ENCODE results near the gene COL5A1.

The COL5A1 gene

DNA sequence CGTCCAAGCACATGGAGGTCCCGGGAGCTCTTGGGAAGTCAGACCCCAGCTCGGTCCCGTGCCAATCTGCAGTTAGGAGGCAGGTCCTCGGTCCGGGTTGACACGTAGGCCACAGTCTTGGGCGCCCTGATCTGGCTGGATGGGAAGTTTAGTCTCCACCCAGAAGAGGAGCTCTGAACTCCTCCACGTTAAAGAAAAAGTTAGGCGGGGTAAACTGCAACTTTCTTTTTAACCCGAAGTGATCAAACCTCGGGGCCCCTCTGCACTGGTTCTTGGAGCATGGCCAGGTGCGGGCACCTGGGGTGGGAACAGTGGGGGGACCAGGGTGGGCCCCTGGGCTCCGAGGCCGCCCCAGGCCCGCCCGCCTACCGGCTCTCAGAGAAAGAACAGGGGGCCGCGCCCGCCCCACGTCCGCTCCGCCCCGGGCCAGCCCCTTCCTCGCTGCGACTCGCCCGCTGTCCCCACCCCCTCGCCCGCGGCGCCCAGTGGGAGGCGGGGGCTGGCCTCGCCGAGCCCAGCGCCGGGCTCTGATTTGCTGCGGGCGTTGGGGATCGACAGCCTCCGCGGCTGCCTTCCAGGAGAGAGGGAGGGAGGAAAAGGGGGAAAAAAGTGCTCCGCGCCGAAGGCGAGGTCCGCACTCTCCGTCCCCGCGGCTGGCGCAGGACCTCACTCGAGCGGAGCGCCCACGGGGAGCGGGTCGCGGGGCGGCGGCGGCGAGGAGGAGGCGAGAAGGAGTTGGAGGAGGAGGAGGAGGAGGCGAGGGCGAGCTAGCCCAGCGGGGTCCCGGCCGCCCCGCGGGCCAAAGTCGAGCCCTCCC, at the start of gene COL5A1:
Gene COL5A1 (plus strand): TSS at position 631 of the 817 bp plus-strand sequence. CDS start 385 bp downstream, outside the sequence.
- DNase-seq (ENCODE audit: low read depth), result peak; percentile 92

GRCh38 chr9:134592018-134592818, 49.4 kb upstream of the COL5A1 start:
- DNase-seq (ENCODE audit: low read depth), result peak; percentile 89

- no peak for DNase-seq (ENCODE audit: low read depth)
These were observed 48.8 kb upstream of the COL5A1 start for GRCh38 chr9:134592819-134593200.

DNA sequence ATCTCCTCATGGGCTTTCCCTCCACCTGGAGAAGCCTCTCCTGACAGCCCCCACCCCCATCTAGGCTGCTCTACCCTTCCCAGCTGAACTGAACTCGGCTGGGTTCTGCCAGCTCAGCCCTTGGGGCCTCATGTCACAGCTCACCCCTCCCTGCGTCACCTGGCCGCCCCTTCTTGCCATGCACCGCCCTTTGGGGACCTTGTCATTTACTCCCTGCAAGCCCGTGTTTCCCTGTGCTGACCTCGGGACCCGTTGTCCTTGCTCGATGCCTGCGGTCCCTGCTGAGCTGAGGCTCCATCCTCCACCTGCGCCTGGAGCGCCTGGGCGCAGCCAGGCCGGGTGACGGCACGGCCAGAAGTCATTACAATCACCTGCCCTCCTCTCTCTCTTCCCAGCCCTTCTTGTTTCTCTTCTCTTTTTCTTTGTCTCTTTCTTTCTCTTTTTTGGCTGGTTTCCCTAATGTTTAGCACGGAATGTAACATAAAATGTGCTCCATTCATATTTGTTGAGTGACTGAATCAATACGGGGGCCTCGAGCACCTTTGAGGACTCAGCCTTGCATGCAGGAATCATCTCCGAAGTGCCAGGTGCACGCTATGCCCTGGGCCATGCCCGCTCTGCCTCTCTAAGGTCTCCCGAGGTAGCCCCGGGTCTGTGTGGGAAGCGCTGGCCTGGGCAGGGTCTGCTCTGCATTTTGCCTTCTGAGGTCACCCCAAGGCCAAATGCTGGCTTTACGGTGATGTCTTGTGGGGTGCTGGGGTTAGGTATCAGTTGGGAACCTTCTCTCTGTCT, 48.1 kb upstream of the COL5A1 start:
- no peak for DNase-seq (ENCODE audit: low read depth)

- no peak for DNase-seq (ENCODE audit: low read depth)
These were observed 47.3 kb upstream of the COL5A1 start for GRCh38 chr9:134594078-134594941.

- DNase-seq (ENCODE audit: low read depth), result no peak
These were observed 46.6 kb upstream of the COL5A1 start for GRCh38 chr9:134595014-134595413.

- DNase-seq (ENCODE audit: low read depth), result no peak
These were observed 44.3 kb upstream of the COL5A1 start for GRCh38 chr9:134597041-134597913.

- DNase-seq (ENCODE audit: low read depth), result no peak
These were observed 43.4 kb upstream of the COL5A1 start for GRCh38 chr9:134597957-134598883.

- DNase-seq (ENCODE audit: low read depth), result no peak
These were observed 42.7 kb upstream of the COL5A1 start for GRCh38 chr9:134598884-134599245.

- DNase-seq (ENCODE audit: low read depth), result no peak
These were observed 41.2 kb upstream of the COL5A1 start for GRCh38 chr9:134600371-134600770.

DNA sequence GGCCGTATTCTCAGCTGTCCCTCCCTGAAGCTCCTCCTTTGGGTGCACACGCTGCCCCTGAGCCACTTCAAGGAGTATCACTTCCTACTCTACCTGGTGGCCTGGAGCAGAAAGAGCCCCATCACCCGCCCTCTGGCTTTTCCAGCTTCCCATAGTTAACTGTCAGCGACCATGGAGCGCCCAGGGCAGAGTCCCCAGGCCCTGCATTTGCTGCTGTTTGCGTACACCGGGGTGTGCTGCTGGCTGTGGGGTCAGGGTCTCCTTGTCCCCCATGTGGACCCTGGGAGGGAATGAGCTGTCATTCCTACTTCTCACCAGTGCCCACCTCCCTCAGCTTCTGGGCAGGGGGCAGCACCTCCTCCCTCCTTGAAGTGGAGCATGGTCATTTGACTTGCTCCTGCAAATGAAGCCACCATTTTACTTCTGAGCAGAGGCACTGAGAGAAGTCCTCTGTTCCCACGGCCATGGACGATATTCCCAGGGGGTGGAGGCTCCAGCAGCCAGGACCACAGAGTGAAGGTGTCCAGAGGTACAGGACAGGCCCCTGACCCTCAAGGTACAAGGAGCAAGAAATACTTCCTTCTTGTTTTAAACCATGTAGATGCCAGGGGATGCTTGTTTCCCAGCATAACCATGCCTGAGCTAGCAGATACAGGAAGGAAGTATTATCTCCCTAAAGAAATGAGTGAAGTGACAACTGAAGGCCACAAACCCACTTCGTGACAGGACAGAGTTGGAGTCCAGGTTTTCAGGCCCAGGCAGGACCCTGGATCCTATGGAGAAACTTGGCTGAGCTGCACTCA, 40.6 kb upstream of the COL5A1 start:
- DNase-seq (ENCODE audit: low read depth), result no peak

DNA sequence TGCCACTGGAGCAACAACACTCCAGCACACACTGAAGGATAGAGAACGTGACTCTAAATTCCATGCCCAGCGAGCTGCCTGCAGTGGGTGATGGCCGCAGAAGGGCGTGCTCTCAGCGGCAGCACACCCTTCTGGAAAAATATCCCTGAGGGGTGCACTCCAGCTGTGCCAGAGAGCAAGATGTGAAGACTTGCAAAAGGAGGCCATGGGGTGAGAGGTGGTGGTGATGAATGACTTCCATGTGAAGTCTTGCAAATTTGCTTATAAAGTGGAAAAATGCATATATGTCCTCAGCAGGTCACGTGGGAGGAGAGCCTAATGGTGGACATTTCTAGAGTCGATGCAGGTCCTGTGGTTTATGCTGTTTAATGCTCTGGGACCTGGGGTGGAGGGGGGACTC, 39.8 kb upstream of the COL5A1 start:
- no peak for DNase-seq (ENCODE audit: low read depth)

DNA sequence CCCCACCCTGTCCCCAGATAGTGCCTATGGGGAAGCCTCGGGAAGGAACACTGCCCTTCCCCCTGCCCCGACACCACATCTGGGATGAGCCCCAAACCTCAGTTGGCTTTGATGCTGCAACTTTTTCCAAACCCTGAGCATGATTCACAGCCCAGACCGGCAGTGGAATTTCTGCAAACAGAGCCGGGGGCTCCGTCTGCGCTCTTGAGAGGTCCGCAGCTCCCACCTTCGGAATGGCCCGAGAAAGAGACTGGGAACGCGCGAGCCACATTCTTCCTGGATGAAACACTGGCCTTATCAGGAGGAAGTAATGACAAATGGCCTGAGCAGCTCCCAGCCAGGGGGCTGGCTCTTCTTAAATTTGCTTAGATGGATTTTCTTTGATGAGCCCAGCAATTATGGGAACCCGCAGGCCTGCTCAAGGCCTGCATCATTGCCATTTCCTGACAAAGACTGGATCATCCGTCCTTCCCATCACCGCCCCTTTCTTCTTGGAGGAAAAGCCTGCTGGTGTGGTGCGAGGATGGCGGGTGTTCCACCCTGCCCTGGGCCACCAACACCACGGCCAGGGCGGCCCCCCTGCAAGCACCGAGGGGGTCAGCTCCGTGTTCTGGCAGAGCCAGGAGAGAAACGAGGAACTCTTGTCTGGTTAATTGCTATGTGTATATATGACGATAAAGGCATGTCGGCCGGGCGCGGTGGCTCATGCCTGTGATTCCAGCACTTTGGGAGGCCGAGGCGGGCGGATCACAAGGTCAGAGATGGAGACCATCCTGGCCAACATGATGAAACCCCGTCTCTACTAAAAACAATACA, 38.8 kb upstream of the COL5A1 start:
- peak; percentile 86 for DNase-seq (ENCODE audit: low read depth)

DNA sequence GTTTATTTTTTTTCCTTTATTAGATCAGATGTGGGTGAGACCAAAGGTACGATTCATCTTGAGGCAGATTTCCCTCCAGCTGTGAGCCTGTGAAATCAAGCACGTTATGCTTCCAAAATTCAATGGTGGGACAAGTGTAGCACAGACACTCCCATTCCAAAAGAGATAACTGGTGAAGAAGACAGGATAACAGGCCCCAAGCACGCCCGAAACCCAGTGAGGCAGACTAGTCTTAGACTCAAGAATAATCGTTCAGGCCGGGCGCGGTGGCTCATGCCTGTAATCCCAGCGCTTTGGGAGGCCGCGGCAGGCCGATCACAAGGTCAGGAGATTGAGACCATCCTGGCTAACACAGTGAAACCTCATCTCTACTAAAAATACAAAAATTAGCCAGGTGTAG, 36.8 kb upstream of the COL5A1 start:
- no peak for DNase-seq (ENCODE audit: low read depth)

DNA sequence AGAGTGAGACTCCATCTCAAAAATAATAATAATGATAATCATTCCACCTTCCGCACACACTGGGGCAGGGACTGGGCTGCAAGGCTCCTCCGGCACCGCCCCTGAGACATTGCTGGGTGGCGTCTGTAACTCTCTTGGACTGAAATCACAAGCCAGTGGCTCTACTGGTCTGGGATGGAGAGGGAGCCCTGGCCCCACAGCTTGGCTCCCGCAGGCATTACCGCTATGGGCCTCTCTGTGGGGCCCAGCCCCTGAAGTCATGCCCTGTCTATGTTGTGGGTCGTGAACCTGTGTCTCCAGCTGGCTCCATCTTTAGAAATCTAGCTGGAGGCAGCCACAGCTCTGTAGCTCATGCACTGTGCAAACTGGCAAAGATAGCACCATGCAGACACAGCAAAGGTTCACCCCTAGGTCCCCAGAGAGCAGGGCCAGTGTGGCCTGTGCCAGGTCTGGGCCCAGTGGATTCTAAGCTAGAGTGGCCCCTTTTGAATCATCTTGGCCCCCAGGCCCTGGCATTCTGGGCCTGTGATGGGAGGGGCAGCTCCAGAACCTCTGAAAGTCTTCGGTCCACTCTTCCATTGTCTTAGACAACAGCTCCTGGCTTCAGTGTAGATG, 36.1 kb upstream of the COL5A1 start:
- DNase-seq (ENCODE audit: low read depth), result no peak

- no peak for DNase-seq (ENCODE audit: low read depth)
These were observed 35.6 kb upstream of the COL5A1 start for GRCh38 chr9:134605966-134606357.

Data from fibroblast of gingiva (primary cell).